ENCODE measurements around the gene TARDBP.
"Not testable (repeated sequence)": the region's sequence is repeated elsewhere in the genome, so short reads cannot be mapped to it uniquely, and the experiment has no call there.

Gene TARDBP

DNA sequence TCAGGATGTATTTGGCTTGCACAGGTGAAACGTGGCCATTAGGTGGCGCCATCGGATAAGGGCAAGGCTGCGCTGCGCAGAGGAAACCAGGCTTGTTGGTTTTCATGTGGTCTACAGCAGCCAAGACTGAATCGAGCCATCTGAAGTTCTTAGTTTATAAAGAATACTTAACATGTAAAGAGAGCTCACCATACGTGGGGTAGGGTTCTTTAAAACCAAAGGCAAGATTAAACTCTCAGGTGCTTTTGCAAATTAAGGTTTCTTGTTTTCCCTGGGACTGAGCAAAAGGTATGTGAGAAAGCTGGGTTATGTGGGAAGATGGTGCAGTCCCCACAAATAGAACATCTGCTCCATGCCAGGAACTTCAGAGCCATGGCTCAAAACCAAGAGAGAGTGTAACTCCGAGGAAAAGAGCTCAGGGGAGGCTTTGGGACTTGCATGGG is 25.3 kb downstream of the TARDBP start:
- H3K4me3 ChIP-seq (ENCODE audit: low read length), result no peak overlapping the region
- TF ChIP-seq, protein P1, sequence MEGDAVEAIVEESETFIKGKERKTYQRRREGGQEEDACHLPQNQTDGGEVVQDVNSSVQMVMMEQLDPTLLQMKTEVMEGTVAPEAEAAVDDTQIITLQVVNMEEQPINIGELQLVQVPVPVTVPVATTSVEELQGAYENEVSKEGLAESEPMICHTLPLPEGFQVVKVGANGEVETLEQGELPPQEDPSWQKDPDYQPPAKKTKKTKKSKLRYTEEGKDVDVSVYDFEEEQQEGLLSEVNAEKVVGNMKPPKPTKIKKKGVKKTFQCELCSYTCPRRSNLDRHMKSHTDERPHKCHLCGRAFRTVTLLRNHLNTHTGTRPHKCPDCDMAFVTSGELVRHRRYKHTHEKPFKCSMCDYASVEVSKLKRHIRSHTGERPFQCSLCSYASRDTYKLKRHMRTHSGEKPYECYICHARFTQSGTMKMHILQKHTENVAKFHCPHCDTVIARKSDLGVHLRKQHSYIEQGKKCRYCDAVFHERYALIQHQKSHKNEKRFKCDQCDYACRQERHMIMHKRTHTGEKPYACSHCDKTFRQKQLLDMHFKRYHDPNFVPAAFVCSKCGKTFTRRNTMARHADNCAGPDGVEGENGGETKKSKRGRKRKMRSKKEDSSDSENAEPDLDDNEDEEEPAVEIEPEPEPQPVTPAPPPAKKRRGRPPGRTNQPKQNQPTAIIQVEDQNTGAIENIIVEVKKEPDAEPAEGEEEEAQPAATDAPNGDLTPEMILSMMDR (conservative IDR thresholded peaks at IDR 0.05; ENCODE audit: low read length), result peak; percentile 99
- DNase-seq (ENCODE audit: low read depth), result peak; percentile 83

DNA sequence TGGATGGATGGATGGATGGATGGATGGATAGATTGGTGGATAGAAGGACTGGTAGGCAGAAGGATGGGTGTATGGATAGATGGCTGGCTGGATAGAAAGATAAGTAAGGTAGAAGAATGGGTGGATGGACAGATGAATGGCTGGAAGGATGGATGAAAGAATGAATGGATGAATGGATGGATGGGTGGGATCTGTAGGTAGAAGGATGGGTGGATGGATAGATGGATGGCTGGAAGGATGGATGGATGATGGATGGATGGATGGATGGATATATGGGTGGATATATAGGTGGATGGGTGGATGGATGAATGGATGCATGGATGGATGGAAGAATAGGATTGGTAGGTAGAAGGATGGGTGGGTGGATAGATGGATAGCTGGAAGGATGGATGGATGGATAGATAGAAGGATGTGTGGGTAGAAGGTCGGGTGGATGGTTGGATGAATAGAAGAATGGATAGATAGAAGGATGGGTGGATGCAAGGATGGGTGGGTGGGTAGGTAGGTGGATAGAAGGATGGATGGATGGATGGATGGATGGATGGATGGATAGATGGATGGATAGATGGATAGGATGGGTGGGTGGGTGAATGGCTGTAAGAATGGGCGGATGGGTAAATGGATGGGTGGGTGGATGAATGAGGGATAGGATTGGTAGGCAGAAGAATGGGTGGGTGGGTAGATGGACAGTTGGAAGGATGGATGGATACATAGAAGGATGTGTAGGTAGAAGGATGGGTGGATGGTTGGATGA is 27.1 kb downstream of the TARDBP start:
- no peak for DNase-seq (ENCODE audit: low read depth)
- H3K4me3 ChIP-seq (ENCODE audit: low read length), result no peak overlapping the region
- TF ChIP-seq, protein P1 (conservative IDR thresholded peaks at IDR 0.05; ENCODE audit: low read length), result no peak

DNA sequence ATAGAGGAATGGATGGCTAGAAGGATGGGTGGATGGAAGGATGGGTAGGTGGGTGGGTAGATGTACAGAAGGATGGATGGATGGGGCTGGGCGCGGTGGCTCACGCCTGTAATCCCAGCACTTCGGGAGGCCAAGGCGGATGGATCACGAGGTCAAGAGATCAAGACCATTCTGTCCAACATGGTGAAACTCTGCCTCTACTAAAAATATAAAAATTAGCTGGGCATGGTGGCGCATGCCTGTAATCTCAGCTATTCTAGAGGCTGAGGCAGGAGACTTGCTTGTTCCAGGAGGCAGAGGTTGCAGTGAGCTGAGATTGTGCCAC is 27.6 kb downstream of the TARDBP start:
- not testable (repeated sequence) for H3K4me3 ChIP-seq (ENCODE audit: low read length); DNase-seq (ENCODE audit: low read depth)

DNA sequence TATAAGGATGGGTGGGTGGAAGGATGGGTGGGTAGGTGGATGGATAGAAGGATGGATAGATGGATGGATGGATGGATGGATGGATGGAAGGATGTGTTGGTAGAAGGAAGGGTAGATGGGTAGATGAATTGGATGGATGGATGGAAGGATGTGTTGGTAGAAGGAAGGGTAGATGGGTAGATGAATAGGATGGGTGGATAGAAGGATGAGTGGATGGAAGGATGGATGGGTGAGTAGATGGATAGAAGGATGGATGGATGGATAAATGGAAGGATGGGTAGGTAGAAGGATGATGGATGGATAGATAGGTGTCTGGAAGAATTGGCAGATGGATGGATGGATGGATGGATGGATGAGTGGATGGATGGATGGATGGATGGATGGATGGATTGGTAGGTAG is 28.6 kb downstream of the TARDBP start:
- TF ChIP-seq, protein P1 (conservative IDR thresholded peaks at IDR 0.05; ENCODE audit: low read length), result no peak
- no peak for DNase-seq (ENCODE audit: low read depth)
- H3K4me3 ChIP-seq (ENCODE audit: low read length), result no peak overlapping the region

DNA sequence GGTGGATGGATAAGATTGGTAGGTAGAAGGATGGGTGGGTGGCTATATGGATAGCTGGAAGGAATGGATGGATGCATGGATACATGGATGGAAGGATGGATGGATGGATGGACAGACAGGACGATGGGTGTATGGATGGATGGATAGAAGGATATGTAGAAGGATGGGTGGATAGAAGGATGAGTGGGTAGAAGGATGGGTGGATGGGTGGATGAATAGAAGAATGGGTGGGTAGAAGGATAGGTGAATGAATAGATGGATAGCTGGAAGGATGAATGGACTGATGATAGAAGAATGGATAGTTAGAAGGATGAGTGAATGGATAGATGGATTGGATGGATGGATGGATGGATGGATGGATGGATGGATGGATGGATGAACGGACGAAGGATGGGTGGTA is 29.6 kb downstream of the TARDBP start:
- no peak overlapping the region for H3K4me3 ChIP-seq (ENCODE audit: low read length)
- TF ChIP-seq, protein P1 (conservative IDR thresholded peaks at IDR 0.05; ENCODE audit: low read length), result no peak
- no peak for DNase-seq (ENCODE audit: low read depth)

DNA sequence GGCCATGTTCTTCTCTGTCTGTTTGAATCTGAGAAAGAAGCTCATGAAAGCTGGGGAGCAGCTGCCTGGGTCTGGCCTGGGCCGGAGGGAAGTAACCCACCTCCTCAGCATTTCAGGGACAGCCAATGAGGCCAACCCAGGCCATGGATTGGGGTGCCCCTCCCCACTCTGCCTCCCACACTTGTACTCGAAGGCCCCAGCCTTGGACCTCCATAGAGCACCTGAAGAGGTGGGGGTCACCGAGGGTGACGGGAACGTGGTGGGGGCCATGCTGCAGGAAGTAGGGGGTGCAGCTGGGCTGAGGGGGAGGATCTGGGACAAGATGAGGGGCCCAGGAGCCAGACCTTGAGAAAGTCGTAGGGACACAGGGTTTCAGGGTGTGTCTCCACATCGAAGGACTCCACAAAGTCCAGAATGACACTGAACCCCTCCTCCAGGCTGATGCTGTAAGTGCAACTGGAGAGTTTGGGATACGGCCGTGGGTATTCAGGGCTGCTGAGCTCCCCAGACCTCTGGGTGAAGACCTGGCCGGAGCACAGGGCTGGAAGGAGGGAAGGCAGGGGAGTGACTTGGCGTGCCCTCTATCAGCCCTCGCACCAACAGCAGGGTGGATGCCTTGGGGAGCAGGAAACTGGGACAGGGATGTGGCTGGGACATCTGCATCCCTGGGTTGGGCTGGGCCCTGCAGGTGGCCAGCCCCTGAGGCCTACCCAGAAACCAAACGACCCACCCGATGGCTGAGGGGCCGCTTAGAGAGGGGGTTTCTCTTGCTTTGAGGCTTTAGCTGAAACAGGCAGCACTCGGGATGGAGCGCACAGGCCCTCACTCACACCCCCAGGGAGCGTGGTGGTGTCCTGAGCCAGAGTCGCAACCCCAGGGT is 30.8 kb downstream of the TARDBP start:
- no peak overlapping the region for H3K4me3 ChIP-seq (ENCODE audit: low read length)
- TF ChIP-seq, protein P1 (conservative IDR thresholded peaks at IDR 0.05; ENCODE audit: low read length), result no peak
- no peak for DNase-seq (ENCODE audit: low read depth)

DNA sequence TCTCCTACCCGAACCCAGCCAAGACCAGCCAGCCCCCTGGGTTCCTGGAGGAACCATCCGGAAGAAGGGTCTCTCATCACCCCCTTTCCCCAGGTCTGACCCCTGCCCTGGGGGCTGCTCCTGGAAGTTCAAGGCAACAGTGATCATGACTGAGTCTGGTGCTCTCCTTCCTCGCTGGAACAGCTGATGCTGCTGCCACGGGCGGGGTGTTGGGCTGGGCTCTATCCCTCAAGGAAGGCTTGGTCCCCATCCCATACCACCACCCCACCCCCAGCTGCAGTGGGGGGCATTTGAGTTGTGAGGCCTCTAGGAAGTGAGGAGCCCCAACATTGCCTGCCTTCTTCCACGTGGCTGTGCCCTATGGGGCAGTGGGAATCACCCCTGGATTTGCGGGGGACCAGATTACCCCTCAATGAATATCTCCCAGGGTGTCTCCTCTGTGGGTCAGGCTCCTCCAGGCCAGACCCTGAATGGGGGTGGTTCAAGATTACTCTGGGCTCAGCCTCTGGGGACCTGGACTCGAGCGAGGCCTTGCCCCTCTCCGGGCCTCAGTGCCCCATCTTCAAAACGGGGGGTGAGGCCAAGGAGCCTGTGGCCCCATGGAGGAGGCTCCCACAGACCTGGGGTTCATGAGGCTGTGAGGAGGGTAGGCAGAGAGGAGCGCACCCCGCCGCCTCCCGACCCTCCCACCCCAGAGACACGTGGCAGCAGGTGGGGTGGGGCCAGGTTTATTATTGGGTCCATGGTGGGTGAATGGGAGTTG is 31.8 kb downstream of the TARDBP start:
- TF ChIP-seq, protein P1 (conservative IDR thresholded peaks at IDR 0.05; ENCODE audit: low read length), result no peak
- H3K4me3 ChIP-seq (ENCODE audit: low read length), result no peak overlapping the region
- no peak for DNase-seq (ENCODE audit: low read depth)

All from AG10803 (cell line).